GM20000 (cell line): ENCODE results near the gene TMEM94.

ENCODE experiments used
- DNase-seq: peaks from one replicate; pipeline ENCODE4 v3.0.0; 2012; ENCODE audit warnings: low spot score
- CTCF ChIP-seq: IDR thresholded peaks from 2 replicates; pipeline ENCODE4 v1.5.1; 2012; ENCODE audit warnings: mild to moderate bottlenecking, control low read depth; ENCODE audit errors: extremely low read depth, missing control alignments

TMEM94 gene

GRCh38 chr17:75514919-75515495, 58.6 kb downstream of the TMEM94 start:
- no peak for TF ChIP-seq CTCF

GRCh38 chr17:75515496-75516254, 59.2 kb downstream of the TMEM94 start, which contains the start of gene CASKIN2:
Gene CASKIN2, minus strand, starts transcription at chr17:75515537. Its CDS starts 1,733 bp downstream, at chr17:75513804.
- DNase-seq, result peak; percentile 97
- peak; percentile 94 for TF ChIP-seq CTCF

More at GRCh38 chr17:75514919-75515495, 58.6 kb downstream of the TMEM94 start:
- DNase-seq, result no peak

DNA sequence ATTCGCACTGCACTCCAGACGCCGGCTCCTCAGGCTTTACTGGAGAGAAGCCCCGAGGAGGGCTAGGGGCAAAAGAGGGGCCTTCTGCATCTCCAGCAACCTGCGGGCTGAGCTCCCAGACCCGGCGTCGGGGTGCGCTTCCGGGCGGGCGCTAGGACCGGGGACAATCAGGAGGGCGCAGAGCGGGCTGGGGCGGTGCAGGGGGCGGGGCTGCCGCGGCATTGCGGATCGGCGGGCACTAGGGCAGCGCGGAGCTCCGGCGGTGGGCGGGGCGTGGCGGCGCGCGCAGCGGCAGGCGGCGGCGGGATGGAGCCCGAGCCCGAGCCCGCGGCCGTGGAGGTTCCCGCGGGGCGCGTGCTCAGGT, 59.8 kb downstream of the TMEM94 start, which contains the start of gene TSEN54:
TSS of gene TSEN54 (plus strand) at position 274 of the 364 bp plus-strand sequence. CDS start at position 307, 33 bp downstream.
- TF ChIP-seq CTCF, result no peak
- peak; percentile 100 for DNase-seq

GRCh38 chr17:75516619-75517296, 60.3 kb downstream of the TMEM94 start:
- no peak for DNase-seq
- TF ChIP-seq CTCF, result no peak

- DNase-seq, result no peak
- TF ChIP-seq CTCF, result no peak
Observed at GRCh38 chr17:75517297-75517865, 60.9 kb downstream of the TMEM94 start.

DNA sequence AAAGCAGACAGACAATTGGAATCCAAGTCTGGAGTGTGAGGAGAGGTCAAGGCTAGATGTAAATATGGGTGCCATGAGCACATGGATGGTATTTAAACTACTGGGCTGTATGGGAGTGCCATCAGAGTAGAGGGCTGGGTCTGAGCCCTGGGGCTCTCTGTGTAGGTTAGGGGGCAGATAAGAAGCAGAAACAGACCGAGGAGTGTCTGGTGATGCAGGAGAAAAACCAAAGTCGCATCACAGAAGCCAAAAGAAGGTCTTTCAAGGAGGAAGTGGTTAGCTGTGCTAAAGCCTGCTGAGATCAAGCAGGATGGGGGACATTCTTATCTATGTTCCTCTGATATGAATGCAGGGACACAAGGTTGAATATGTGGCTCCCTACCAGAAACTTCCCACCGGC, 61.8 kb downstream of the TMEM94 start:
- no peak for TF ChIP-seq CTCF
- DNase-seq, result peak; percentile 71
